Measurements from ENCODE around the gene FOXN1.

The FOXN1 gene

GRCh38 chr17:28472871-28473497 lies 33.2 kb upstream of the FOXN1 start:
- Histone ChIP-seq H3K36me3 (replicated peaks) (no peaks in the 10 kb centered on the region), H3K27me3 (ENCODE audit: low read depth) (peaks cover 11% of the 10 kb centered on the region), H3K4me1 (no peaks in the 10 kb centered on the region), H3K4me3 (no peak overlapping the region), H3K9me3 (no peaks in the 10 kb centered on the region)
- in situ Hi-C loops (cut with MboI; ENCODE audit: low sequenced_read_pairs) = loop anchor here (5.0 kb wide), 1 partner anchor 51 kb away; no protein-coding TSS in a partner anchor
- DNase-seq (ENCODE audit: low spot score in 2 of 2) = no peak

DNA sequence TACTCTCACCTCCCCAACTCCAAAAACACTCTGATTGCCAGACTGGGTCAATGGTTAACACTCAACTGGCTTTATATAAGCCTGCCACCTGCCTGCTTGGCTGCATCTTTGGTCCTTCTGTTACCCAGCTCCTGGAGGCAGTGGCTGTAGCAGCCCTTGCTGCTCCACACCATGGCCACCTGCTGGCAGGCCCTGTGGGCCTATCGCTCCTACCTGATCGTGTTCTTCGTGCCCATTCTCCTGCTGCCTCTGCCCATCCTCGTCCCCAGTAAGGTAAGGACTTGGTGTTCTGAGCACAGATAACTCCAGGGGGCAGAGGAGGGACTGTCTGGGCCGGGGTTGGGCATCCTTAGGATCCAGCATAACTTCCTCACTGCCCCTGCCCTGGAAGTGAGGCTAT lies 32.6 kb upstream of the FOXN1 start, which contains the start of gene SLC13A2:
SLC13A2 (plus strand) TSS at position 103 of the 400 bp plus-strand sequence; CDS start at position 172, 69 bp downstream.
- in situ Hi-C loops (cut with MboI; ENCODE audit: low sequenced_read_pairs) = loop anchor here (5.0 kb wide), 1 partner anchor 51 kb away; no protein-coding TSS in a partner anchor
- Histone ChIP-seq H3K9me3 (no peaks in the 10 kb centered on the region), H3K4me1 (no peaks in the 10 kb centered on the region), H3K27me3 (ENCODE audit: low read depth) (peaks cover 9% of the 10 kb centered on the region), H3K4me3 (no peak within 1 kb of the TSS), H3K36me3 (replicated peaks) (no peaks in the 10 kb centered on the region)
- DNase-seq (ENCODE audit: low spot score in 2 of 2) = no peak

DNA sequence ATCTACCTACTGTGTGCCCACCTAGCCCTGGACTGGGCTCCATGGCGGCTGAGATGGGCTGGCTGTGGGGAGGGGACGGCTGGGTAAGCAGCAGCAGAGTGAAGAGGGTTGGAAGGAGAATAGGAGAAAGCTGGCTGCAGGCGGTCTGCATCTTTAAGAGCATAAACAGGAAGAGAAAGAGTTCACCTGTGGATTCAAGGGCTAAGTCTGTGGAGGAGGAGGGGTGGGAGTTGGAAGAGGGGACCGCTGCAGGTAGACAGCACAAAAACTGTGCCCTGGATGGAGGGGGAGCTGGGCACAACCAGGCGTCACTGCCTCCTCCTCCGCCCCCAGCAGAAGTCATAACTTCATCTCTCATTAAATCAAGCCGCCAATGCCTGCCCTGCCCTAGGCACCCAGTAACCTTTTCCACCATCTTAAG lies 32.0 kb upstream of the FOXN1 start:
- in situ Hi-C loops (cut with MboI; ENCODE audit: low sequenced_read_pairs) = loop anchor here (5.0 kb wide), 1 partner anchor 52 kb away; no protein-coding TSS in a partner anchor
- DNase-seq (ENCODE audit: low spot score in 2 of 2) = no peak
- H3K27me3 ChIP-seq (ENCODE audit: low read depth) = peaks cover 4% of the 10 kb centered on the region; the same call in 1 of the 2 replicates
- no peaks in the 10 kb centered on the region for H3K9me3 ChIP-seq
- no peaks in the 10 kb centered on the region for H3K36me3 ChIP-seq (replicated peaks)
- no peaks in the 10 kb centered on the region for H3K4me1 ChIP-seq
- no peak overlapping the region for H3K4me3 ChIP-seq

DNA sequence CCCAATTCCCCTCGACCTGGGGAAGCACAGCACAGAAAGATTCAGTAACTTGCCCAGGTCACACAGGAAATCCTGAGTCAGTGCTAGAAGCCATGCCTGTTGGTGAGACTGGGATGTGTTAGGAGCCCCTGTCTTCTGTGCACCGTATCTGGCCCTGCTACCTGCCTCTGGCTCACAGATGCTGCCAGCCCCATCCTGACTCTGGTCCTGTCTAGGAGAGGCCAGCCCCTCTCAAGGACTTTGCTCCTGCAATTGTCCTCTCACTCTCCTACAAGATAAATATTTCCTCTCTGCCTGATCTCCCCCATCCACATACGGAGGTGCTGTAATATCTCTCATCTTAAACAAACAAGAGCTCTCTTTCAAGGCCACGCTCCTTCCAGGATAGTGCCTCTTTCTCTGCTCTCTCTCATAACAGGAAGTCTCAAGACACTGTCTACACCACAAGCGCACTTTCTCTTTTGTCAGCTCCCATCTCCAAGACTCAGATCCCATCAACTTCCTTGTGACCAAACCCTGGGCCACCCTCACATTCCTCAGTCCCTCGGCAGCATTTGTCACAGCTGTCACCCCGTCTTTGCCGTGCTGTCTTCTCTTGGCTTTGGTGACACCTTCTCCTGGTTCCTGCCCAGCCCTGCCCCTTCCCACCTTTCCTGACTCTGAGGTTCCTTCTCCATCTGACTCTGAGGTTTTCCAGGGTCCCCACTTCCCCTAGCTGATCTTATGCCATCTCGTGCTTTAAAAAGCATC lies 30.8 kb upstream of the FOXN1 start:
- H3K9me3 ChIP-seq = no peaks in the 10 kb centered on the region
- H3K36me3 ChIP-seq (replicated peaks) = no peaks in the 10 kb centered on the region
- in situ Hi-C loops (cut with MboI; ENCODE audit: low sequenced_read_pairs) = no loop called here
- DNase-seq (ENCODE audit: low spot score in 2 of 2) = peak in 1 of 2 experiments; percentile 3
- H3K27me3 ChIP-seq (ENCODE audit: low read depth) = no peaks in the 10 kb centered on the region; the same call in 1 of the 2 replicates
- no peaks in the 10 kb centered on the region for H3K4me1 ChIP-seq
- no peak overlapping the region for H3K4me3 ChIP-seq

DNA sequence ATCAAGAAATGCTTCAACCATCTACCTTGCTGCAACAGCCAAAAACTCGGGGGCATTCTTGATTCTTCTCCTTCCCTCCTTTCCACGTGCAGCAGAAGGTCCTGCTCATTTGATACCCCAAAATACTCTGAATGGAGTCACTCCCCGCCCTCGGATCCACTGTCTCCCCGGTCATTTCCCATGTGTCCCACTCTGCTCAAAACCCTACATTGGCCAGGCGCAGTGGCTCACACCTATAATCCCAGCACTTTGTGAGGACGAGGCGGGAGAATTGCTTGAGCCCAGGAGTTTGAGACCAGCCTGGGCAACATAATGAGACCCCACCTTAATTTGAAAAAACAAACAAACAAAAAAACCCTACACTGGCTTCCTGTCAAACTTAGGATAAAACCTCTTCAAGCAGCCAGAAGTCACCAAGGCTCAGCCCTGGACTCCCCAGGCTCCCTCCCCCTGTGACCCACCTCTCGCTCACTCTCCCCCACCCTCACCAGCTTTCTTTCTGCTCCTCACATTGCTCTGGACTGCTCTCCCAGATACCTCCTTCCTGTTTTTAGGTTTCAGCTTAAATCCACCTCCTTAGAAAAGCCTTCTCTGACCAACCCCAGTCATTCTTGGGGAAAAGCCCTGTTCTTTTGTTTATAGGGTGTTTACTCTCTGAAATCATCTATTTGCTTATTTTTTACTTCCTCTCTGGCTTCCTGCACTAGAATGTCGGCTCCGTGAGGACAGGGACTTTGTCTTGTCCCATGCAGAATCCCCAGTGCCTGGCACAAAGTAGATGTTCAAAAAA lies 29.9 kb upstream of the FOXN1 start:
- in situ Hi-C loops (cut with MboI; ENCODE audit: low sequenced_read_pairs) = no loop called here
- Histone ChIP-seq H3K36me3 (replicated peaks) (no peaks in the 10 kb centered on the region), H3K27me3 (ENCODE audit: low read depth) (no peaks in the 10 kb centered on the region; the same call in 1 of the 2 replicates), H3K9me3 (no peaks in the 10 kb centered on the region), H3K4me3 (no peak overlapping the region), H3K4me1 (peaks cover 4% of the 10 kb centered on the region)
- DNase-seq (ENCODE audit: low spot score in 2 of 2) = no peak

- Histone ChIP-seq H3K27me3 (ENCODE audit: low read depth) (no peaks in the 10 kb centered on the region; the same call in 1 of the 2 replicates), H3K4me3 (no peak overlapping the region), H3K4me1 (peaks cover 16% of the 10 kb centered on the region), H3K36me3 (replicated peaks) (no peaks in the 10 kb centered on the region), H3K9me3 (no peaks in the 10 kb centered on the region)
- in situ Hi-C loops (cut with MboI; ENCODE audit: low sequenced_read_pairs) = no loop called here
- DNase-seq (ENCODE audit: low spot score in 2 of 2) = no peak
These were observed 28.2 kb upstream of the FOXN1 start for GRCh38 chr17:28477928-28478327.

- H3K27me3 ChIP-seq (ENCODE audit: low read depth) = no peaks in the 10 kb centered on the region; the same call in 1 of the 2 replicates
- H3K4me3 ChIP-seq = no peak overlapping the region
- no peak for DNase-seq (ENCODE audit: low spot score in 2 of 2)
- no peaks in the 10 kb centered on the region for H3K9me3 ChIP-seq
- H3K4me1 ChIP-seq = peaks cover 16% of the 10 kb centered on the region
- in situ Hi-C loops (cut with MboI; ENCODE audit: low sequenced_read_pairs) = no loop called here
- H3K36me3 ChIP-seq (replicated peaks) = no peaks in the 10 kb centered on the region
These were observed 27.2 kb upstream of the FOXN1 start for GRCh38 chr17:28478712-28479615.

DNA sequence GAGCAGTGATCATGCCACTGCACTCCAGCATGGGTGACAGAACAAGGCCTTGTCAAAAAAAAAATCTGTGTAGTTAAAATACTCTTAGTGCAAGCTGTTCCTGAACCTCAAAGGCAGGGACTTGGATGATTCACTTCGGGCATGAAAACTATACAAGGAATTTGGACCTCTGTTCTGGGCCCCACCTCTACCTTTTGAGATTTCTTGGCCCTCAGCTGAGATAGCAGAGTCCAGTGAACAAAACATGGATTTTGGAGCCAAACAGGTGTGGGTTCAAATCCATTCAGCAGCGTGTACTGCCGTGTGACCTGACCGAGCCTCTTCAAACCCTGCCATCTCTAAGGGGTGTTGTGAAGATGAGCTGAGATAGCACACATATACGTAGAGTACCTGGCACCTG lies 25.9 kb upstream of the FOXN1 start:
- Histone ChIP-seq H3K4me1 (peaks cover 16% of the 10 kb centered on the region), H3K9me3 (no peaks in the 10 kb centered on the region), H3K36me3 (replicated peaks) (no peaks in the 10 kb centered on the region), H3K4me3 (no peak overlapping the region), H3K27me3 (ENCODE audit: low read depth) (no peaks in the 10 kb centered on the region; the same call in 1 of the 2 replicates)
- DNase-seq (ENCODE audit: low spot score in 2 of 2) = no peak
- in situ Hi-C loops (cut with MboI; ENCODE audit: low sequenced_read_pairs) = no loop called here

- peaks cover 16% of the 10 kb centered on the region for H3K4me1 ChIP-seq
- in situ Hi-C loops (cut with MboI; ENCODE audit: low sequenced_read_pairs) = no loop called here
These were observed 25.2 kb upstream of the FOXN1 start for GRCh38 chr17:28480799-28481571.

DNA sequence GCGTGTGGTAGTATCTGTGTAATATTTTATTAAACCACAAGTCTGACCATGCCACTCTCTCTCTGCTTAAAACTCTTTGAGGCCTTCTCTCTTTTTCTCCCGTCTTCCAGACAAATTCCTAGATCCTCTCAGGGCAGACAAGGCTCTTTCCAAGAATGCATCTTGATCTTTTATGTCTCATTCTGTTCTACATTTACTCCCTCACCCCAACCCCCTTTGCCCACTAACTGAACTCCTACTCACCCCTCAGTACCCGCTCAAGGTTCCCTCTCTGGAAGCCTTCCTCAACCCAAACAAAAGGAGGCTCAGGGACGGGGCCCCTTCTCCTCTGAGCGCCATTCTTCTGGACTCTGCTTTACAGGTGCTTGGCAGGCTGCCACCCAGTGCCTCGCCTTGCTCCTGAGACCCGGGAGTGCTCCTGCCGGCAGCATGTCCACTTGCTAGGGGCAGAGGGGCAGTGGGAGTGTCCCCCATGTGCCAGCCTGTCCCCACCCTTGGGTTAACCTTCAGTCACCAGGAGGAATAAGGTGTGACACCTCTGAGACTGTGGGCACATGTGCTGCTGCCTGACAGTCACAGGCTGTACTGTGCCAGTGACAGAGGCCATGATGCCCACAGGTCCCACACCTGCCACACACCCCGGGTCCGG lies 23.5 kb upstream of the FOXN1 start:
- in situ Hi-C loops (cut with MboI; ENCODE audit: low sequenced_read_pairs) = no loop called here
- no peaks in the 10 kb centered on the region for H3K9me3 ChIP-seq
- no peak overlapping the region for H3K4me3 ChIP-seq
- no peaks in the 10 kb centered on the region for H3K36me3 ChIP-seq (replicated peaks)
- DNase-seq (ENCODE audit: low spot score in 2 of 2) = peak; percentile 11 to 59
- no peaks in the 10 kb centered on the region for H3K27me3 ChIP-seq (ENCODE audit: low read depth)
- H3K4me1 ChIP-seq = peaks cover 16% of the 10 kb centered on the region

More at GRCh38 chr17:28480799-28481571, 25.2 kb upstream of the FOXN1 start:
- Histone ChIP-seq H3K27me3 (ENCODE audit: low read depth) (no peaks in the 10 kb centered on the region; the same call in 1 of the 2 replicates), H3K9me3 (no peaks in the 10 kb centered on the region), H3K4me3 (no peak overlapping the region), H3K36me3 (replicated peaks) (no peaks in the 10 kb centered on the region)
- DNase-seq (ENCODE audit: low spot score in 2 of 2) = no peak

DNA sequence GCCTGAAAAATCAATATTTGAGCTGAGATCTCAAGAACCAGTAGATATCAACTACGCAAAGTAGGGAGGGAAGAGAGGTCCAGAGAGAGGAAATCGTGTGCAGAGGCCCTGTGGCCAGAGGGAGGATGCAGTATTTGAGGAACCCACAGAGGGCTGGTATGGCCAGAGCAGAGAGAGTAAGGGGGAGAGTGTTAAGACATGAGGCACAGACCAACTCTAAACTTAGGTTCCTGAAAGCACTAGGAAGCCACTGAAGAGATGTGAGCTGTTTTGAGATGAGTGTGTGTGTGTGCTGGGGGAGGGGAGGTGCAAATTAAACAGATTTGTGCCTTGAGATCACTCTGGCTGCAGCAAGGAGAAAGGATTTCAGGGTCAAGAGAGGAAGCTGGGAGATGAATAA lies 21.9 kb upstream of the FOXN1 start:
- no peak for DNase-seq (ENCODE audit: low spot score in 2 of 2)
- in situ Hi-C loops (cut with MboI; ENCODE audit: low sequenced_read_pairs) = no loop called here
- H3K4me1 ChIP-seq = peaks cover 16% of the 10 kb centered on the region
- no peaks in the 10 kb centered on the region for H3K36me3 ChIP-seq (replicated peaks)
- no peaks in the 10 kb centered on the region for H3K27me3 ChIP-seq (ENCODE audit: low read depth)
- H3K9me3 ChIP-seq = no peaks in the 10 kb centered on the region
- no peak overlapping the region for H3K4me3 ChIP-seq

GRCh38 chr17:28485049-28485448 lies 21.1 kb upstream of the FOXN1 start:
- no peak overlapping the region for H3K4me3 ChIP-seq
- H3K36me3 ChIP-seq (replicated peaks) = no peaks in the 10 kb centered on the region
- DNase-seq (ENCODE audit: low spot score in 2 of 2) = no peak
- H3K4me1 ChIP-seq = peaks cover 16% of the 10 kb centered on the region
- in situ Hi-C loops (cut with MboI; ENCODE audit: low sequenced_read_pairs) = no loop called here
- H3K9me3 ChIP-seq = no peaks in the 10 kb centered on the region
- no peaks in the 10 kb centered on the region for H3K27me3 ChIP-seq (ENCODE audit: low read depth)

Measured in HAP-1 (cell line).